ENCODE measurements around the gene PLCL2.
A peak's percentile ranks its signal among the peaks of the same experiment; 100 is the strongest.

PLCL2 gene

GRCh38 chr3:16884748-16885592 lies at the start of gene PLCL2:
PLCL2 (plus strand) TSS chr3:16884955; CDS start chr3:16885040, 85 bp downstream.
- DNase-seq, result peak; percentile 26

- DNase-seq, result no peak
Observed at GRCh38 chr3:16836505-16837237, 48.1 kb upstream of the PLCL2 start.

DNA sequence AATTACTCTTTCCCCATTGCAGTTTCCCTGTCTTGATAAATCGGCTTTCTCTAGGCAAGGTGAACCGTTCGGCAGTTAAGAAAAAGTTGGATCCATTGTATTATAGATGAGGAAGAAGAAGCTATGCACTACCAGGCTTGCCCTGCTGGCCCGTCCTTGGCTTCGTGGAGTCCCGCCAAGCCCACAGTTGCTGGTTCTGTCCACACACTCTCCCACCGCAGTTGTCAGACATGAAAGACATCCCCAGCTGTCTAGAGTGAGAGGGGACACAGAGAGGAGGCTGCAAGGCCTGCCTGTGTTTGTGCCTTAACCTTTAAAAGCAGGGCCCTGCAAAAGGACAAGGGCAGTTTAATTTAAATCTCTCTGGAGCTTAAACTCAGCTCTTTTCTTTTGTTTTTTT lies 47.2 kb upstream of the PLCL2 start:
- DNase-seq, result no peak

DNA sequence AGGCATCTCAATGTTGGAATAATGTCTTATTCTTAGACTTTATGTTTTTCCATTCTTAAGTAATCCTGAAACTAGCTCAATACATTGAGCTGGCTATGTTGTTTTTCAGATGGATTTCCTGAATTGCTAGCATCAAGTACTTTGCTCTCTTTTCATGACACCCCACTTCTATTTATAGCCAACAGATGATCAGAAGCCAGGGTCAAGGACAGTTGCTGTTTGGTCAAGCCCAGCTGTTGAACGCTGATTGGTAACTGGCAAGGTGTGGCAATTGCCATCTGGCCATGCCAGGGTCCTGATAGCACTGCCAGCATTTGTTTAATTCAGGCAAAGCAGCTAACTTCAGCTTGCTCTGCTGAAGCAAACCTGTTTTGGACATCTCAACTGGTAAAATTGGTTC lies 46.2 kb upstream of the PLCL2 start:
- no peak for DNase-seq

GRCh38 chr3:16839271-16840100 lies 45.3 kb upstream of the PLCL2 start:
- no peak for DNase-seq

DNA sequence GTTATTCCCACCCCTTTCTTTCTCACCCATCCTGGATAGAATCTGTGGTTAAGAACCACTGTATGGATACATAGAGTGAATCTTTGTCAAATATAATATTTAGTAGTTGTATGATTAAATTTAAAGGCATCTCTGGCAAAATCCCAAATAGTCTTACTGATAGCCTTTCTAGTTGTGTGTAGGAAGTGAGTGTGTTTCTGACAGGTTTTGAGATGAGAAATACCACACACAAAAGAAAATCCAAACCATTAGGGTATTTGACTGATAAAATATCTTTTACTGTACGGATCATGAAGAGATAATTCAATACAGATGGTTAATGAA lies 44.7 kb upstream of the PLCL2 start:
- no peak for DNase-seq

DNA sequence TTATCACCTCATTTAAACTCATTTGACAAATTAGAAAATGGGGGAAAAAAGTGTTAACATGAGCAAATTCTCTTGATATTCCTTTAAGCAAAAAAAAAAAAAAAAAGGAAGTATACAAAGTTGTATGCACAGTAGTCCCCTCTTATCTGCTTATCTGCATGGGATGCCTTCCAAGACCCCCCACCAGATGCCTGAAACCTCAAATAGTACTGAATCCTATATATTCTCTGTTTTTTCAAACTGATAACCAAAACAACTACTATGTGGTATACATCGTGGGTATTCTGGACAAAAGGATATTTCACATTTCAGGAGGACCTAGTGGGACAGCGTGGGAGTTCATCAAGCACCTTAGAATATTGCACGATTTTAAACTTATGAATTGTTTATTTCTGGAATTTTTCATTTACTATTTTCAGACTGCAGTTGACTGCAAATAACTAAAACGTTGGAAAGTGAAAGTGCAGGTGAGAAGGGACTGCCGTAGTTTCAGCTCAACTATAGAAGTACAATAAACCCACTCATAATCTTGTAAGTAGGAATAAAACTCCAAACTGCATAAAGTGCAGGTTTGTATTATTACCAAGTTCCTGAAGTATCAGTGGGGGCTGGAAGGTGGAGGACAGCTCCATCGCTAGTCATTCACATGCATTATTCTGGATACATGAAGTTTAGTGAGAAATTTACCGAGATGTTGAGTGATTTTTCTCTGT lies 43.6 kb upstream of the PLCL2 start:
- no peak for DNase-seq

- DNase-seq, result no peak
Observed at GRCh38 chr3:16841904-16842271, 42.9 kb upstream of the PLCL2 start.

DNA sequence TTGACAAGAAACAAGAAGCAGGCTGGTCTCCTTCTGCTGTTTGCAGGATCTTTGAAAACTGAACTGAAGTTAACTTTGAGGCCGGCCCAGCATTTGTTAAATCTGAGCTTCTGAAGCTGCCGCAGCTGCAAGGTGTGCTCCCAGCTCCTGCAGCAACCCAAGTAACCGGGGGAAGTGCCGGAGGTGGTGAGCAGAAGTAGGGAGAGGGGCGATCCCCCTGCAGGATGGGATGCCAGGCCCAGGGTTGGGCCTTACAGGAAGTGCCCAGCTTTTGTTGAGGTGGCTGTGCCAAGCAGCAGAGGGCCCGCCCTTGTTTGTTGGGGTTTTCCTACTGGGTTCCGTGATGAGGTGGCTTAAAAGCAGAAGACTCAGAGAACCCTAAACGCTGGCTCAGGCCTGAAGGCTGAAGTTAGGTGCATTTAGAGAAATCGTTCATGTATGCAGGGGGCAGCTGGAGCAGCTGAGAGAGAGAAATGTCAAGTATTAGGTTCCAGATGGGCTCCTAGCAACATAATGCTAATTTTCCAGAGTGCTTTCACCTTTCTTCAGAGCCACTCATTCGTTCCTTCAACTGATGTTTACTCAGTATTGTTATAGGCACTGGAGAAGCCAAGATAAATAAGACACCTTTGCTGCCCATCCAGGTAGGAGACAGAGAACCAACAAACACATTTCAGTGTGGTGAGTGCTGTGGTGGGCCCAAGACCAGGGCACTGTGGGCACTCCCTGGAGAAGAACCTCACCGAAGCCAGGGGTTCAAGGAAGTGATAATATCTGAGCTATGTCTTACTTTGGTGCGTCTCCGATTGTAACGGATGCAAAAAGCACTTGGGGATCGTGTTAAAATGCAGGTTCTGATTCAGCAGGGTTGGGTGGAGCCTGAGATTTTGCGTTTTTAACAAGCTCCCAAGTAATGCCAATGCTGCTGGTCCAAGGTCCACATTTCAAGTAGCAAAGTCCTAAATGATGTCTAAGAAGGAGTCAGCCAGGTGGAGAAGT lies 42.2 kb upstream of the PLCL2 start:
- peak; percentile 65 for DNase-seq

DNA sequence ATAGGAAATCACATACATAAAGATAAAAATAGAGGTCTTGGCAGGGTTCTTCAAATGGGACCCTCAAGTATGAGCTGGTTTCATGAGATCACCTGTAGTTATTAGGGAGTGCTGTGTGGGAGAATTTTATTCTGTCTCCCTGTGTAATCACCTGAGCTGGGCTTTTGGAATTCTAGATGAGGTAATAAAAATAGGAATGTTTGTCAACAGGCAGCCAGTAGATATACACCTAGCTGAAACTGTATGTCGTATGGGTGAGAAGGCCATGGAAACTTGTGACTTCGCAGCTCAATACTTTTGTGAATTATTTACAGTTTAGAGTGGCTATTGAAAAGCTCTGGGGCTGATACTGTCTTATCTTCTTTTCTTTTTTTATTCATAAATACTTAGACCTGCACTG lies 40.5 kb upstream of the PLCL2 start:
- no peak for DNase-seq

DNA sequence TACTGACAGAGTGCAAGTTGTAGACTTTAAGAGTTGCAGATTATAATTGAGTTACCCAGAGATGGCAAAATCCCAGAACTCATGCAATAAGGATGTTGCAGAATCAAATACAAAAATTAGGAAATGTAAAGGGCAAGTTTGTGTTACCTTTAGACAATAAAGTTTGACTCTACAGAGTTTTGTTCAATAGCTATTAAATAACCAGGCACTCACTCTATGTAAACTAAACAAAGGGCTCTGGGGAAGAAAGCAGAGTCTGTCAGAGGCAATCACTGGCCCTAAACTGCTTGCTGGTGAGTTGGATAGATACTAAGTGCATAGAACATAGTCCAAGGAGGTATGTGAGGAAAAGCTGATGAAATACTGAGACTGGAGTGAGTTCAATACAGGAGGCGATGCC lies 40.0 kb upstream of the PLCL2 start:
- no peak for DNase-seq

DNA sequence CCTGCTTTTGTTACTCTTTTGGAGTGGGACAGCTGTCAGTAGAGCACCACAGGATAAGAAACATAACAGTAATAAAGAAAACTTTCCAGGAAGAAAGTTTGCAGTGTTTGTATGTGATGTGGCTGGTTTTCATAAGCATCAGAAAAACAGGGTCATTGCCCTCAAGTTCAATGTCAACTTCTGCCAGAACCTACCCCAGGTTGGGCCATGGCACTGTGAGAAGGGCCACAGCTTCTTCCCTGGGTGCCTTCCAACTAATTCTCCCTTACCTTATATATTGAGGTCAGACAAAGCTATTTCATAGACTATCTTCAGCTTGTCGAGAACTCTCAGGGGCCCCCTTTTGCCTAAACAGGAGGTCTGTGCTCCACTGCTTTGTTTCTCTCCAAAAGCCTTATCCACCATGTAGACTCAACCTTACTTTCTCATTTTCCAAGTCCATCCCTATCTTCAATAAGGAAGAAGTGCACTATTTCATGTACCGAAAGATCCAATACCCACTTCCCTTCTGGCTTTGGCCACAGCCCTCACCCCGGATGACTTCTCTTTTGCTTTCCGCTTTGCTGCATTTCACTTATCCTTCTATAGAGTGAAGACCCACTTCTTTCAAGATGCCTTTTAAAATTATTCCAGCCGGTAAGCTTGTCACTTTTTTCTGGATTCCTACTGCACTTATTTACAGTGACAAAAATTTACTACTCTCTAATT lies 38.2 kb upstream of the PLCL2 start:
- no peak for DNase-seq

DNA sequence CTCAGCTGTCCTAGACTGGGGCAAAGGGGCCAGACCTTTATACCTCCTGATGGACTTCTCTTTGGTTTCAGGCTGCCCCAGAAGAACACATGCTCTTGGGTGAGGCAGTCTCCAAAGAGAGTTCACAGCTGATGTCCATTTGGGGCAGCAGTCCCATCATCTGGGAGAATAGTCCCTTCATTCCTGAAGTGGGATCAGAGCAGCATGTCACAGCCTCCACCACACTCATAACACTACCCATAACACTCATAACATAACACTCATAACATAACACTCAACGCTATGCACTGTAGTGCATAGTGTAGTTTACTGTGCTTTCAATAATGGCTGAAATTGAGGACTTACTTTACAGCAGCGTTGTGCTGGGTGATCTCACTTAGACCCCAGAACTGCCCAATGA lies 36.7 kb upstream of the PLCL2 start:
- DNase-seq, result no peak

GRCh38 chr3:16849229-16849628 lies 35.5 kb upstream of the PLCL2 start:
- DNase-seq, result peak; percentile 40

DNA sequence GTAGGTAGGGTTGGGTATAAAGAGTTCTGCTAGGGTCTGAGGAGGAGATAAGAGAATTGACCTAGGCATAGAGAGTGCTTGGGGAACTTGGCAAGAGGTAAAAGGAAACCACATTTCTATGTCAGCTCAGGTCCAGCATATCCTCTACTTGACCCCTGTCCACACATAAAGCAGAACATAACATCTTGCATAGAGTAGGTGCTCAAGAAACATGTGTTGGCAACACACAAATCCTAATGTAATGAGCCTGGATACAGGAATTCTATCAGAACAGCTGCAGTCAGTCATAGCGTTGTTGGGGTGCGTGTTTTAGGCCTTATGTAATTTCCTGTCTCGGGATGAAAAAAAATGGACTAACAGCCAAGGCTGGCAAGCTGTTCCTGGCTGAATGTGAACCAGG lies 35.0 kb upstream of the PLCL2 start:
- DNase-seq, result no peak

GRCh38 chr3:16855497-16855896 lies 29.3 kb upstream of the PLCL2 start:
- DNase-seq, result no peak

DNA sequence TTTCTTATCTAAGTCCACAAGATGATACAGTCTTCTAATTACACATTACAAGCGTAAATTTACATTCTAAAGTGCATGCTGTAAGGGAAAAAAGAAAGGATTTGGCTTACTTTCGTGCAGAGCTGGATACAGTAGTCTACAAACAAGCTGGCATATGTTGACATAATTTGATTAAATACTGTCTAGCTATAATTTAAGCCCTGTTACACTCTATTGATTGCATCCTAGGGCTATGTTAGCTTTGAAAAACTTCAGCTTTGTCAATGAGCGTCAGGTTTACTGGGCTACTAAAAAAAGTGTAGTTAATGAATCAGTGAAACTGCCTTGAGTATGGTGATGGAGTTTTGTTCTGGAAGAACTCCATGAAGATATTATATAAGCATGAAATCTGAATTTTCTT lies 24.5 kb upstream of the PLCL2 start:
- no peak for DNase-seq

- DNase-seq, result no peak
Observed at GRCh38 chr3:16861432-16861831, 23.3 kb upstream of the PLCL2 start.

- DNase-seq, result no peak
Observed at GRCh38 chr3:16864610-16865313, 20.0 kb upstream of the PLCL2 start.

GRCh38 chr3:16865335-16865734 lies 19.4 kb upstream of the PLCL2 start:
- no peak for DNase-seq

Data from NCI-H1105 treated with DMSO at 0.1 percent for 48 hours (cell line).